Testis (tissue), 2 donors: Measurements from ENCODE around the gene GFY.

Source experiments
- CTCF ChIP-seq, 3 experiments: fragments of 450-650 bp in 2 of 3; fragments of 200-600 bp in 1 of 3; sonication (generic) in 1 of 3; IDR thresholded peaks; one replicate each; pipeline ENCODE4 v1.5.1; 2016 to 2019; ENCODE audit warnings: antibody characterized with exemption in 3 of 3, mild to moderate bottlenecking in 2 of 3, moderate library complexity in 1 of 3
- POLR2A ChIP-seq: fragments of 450-650 bp; IDR thresholded peaks from one replicate; pipeline ENCODE4 v1.6.1; 2017; ENCODE audit warnings: antibody characterized with exemption, mild to moderate bottlenecking, moderate library complexity

GRCh38 chr19:49425178-49425577, at the start of gene GFY:
- TF ChIP-seq POLR2A (no peak), CTCF (IDR thresholded peaks at IDR 0.05) (no peak)
